NCI-H460 (cell line): ENCODE measurements around the gene SLC38A10. TPM values are rescaled to one million over a fixed set of nuclear protein-coding genes. Genes with fewer than 3 reads are reported as not detected.

Source experiments
- DNase-seq: peaks from one replicate; pipeline ENCODE4 v3.0.0-alpha.2; 2016; ENCODE audit warnings: low read depth; ENCODE audit errors: extremely low read depth
- total RNA-seq: library from RNA; depleted of rRNA; stranded (reverse); fragments of >200 nt; shearing (Covaris generic); gene quantifications from 2 replicates; pipeline ENCODE4 v1.2.3, GENCODE V29; 2014

Gene SLC38A10
- total RNA-seq, 1 experiment from 2014 or later, result 41.8 TPM

DNA sequence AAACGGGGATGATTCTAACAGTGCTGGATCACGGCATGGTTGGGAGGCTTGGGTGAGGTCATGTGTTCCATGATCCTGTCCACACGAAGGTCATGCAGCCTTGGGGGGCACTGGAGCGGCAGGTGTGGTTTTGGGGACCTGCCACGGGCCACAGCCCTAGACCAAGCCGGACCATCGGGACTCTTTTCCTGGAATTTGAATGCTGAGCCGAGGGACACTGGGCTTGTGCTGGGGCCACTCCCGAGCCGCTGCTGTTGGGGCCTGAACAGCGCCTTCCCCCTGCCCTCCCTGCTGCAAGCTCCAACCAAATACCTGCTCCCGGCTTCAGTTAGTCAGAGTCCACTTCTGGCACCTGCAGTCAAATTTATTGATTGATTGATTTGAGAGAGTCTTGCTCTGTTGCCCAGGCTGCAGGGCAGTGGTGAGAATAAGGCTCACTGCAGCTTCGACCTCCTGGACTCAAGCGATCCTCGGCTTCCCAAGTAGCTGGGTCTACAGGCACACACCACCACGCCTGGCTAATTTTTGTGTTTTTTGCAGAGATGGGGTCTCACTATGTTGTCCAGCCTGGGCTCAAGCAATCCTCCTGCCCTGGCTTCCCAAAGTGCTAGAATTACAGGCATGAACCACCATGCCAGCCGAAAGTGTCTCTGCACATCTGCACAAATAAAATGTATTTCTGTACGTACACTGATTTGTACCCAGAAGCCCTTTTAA lies 37.2 kb upstream of the SLC38A10 start:
- no peak for DNase-seq

DNA sequence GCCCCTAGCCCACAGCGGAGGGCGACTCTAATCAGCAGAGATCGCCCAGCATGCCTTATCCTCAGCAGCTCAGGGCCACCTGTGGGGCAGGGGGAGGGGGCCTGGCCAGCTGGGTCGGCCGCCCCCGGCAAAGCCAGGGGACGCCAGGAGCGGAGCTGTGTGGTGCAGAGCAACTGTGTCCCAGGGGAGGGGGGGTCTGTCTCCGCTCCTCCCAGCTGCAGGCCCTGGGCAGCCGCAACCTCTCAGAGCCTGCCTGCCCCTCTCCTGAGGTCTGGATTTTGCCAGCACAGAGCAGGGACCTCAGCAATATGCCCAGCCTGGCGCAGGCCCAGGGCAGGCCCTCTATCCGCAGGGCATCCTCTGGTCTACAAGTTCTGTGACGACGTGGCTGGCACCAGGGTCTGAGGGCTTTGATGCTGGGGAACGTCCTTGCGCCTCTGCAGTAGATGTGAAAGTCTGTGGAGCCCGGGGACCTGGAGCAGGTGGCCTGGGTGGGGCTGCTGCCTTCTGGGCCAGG lies 36.5 kb upstream of the SLC38A10 start:
- DNase-seq, result no peak

DNA sequence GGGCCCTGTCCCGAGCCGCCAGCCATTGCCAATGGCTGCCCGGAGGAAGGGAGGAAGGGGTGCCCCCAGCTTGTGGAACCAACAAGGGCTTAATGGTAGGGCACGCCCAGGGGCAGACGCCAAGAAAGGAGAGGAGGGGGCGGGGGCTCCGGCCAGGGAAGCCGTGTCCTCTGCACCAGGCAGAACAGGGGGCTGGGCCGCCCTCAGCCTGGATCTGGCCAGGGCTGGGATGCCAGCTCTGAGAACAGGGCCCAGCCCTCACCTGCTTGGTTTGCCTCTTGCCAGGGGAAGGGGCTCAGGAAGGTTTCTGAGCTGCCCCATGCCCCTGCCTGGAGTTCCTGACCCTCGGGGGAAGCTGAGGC lies 35.8 kb upstream of the SLC38A10 start:
- no peak for DNase-seq

DNA sequence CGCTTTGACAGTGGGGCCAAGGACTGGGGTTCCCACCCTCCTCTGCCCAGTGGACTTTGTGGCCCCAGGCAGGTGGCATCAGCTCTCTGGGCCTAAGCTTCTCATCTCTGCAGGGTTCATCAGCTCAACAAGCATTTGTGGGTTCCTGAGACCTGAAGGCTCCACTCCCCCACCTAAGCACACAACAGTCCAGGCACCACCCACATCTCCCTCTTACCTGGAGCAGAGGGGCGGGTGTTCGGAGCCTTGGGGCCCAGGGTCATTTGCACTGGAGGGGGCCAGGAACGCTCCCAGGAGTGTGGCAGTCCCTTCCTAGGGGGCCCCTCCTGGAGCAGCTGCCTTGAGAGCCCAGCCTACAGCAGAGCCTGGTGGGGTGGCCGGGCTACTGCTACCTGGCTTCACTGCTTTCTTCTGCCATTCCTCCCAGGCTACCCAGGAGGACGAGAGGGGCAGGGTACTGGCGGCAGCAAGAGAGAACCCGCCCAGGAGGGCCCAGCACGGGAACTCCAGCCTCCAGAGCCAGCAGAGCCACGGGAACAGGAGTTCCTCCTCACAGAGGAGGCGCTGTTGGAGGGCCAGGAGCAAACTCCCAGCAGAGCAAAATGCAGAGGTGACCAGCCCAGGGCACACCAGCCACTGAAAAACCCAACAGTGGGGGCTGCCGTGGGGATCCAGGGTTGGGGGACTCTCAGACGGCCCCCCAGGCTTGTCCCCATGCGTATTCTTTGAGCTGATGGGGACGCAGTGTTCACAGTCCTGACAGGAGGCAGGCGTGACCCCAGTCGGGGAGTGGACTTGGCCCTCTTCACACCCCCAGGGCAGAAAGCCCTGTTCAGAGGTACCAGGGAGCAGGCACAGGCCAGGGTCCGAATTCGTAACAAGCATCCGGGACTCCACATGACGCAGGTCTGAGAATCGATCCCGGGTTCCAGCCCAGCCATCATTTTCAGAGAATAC lies 35.1 kb upstream of the SLC38A10 start:
- DNase-seq, result no peak

DNA sequence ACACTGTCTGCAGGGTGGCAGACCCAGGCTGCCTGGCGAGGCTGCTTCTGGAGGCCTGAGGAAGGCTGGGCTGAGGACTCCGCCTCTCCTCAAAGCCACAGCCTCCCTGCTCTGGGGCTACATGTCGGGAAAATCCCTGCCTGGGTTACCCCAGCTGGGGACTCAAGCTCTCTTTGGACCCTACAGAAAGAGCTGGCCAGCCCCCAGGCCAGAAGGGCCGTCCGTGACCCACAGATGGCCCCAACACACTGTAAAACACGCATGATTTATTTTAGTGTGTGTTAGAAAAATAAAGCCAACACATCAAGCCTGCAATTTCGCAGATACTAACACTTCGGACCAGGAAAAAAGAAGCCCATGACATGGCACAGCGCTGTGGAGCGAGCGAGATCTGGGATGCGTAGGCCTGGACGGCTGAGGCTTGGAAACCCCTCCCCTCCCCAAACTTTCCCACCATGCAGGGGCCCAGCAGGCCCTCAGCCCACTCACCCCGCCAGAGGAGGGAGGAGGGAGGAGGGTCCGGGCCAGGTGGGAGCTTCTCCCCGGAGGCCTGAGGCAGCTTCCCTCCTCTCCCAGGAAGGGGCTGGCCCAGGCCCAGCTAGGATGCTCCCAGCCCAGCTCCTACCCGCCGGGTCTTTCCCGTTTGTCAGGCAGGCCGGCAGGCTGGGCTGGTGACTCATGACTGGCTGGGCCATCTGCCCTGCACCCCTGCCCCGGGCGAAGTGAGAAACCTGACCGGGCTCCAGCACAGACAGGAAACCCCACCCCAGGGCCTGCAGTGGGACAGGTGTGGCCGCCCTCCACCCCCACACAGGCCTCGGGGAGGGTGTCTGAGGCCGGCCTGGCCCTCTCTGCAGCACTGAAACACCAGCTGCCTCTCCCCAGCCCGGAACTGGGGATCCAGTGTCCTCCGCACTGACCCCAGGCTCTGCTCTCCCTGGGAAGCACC lies 34.1 kb upstream of the SLC38A10 start:
- peak; percentile 77 for DNase-seq

DNA sequence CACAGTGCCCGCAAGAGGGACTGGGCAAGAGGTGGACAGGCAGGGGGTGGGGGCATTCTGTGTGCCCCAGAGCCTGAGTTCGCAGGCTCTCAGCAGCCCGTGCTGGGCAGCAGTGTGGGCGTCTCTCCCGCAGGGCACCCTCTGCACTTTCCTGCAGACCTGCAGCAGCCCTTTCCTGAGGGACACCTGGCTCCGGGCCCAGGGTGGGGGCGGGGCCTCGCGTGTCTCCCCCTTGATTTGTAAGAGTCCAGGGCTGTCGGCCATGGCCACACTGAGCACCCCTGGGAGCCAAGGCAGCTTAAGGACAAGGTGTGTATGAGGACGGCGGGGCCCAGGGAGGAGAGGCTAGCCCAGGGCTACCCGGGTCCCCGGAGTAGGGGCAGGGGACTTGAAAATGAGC lies 33.4 kb upstream of the SLC38A10 start:
- DNase-seq, result no peak

DNA sequence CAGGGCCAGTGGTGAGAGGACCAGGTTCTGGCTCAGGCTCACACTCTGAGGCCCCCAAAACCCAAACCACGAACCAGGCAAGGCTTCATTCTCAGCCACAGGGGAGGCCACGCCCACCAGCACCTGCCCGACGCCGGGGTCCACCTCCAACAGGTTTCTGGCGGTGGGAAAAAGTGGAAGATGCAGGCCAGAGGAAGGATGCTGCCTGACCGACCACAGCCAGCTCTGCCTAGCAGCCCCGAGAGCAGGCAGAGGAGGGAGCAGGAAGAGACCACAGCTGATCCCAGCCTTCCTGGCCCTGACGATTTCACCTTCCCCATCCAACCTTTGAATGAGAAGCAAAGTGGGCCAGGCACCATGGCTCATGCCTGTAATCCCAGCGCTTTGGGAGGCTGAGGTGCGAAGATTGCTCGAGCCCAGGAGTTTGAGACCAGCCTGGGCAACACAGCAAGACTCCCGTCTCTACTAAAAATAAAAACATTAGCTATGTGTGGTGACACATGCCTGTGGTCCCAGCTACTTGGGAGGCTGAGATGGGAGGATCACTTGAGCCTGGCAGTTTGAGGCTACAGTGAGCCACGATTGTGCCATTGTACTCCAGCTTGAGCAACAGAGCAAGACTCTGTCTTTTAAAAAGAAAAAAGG lies 30.7 kb upstream of the SLC38A10 start:
- no peak for DNase-seq

DNA sequence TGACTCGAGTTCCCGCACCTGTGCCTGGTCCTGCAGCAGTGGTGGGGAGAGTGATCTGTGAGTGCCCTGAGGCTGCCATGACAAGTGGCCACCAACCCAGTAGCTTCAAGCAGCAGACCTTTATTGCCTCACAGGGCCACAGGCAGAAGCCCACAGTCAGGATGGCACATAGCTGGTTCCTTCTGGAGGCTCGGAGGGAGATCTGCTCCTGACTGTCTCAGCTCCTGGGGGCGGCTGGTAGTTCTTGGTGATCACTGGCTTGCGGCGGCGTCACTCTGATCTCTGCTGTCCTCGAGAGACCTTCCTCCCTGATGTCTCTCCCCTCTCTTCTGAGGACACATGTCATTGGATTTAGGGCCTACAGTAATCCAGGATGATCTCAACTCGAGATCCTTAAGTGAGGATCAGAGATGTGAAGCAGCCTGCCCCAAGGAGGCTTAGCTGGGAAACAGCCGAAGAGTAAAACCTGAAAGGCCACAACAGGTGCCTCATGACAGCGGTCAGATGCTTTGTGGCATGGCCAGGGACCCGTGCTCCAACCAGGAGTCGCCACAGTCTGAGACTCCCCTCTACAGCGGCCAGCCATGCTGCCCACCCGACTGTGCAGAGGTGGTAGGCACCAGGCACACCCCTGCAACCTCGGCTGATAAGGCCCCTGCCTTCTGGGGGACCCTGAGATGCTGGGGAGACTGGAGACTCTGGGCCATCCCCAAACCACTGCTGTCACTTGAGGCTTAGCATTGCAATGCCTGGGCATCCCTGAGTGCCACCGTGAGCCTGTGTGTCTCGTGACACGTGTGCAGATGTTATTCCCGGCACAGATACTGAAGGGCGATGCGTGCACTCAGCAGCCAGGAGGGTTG lies 30.0 kb upstream of the SLC38A10 start:
- no peak for DNase-seq

DNA sequence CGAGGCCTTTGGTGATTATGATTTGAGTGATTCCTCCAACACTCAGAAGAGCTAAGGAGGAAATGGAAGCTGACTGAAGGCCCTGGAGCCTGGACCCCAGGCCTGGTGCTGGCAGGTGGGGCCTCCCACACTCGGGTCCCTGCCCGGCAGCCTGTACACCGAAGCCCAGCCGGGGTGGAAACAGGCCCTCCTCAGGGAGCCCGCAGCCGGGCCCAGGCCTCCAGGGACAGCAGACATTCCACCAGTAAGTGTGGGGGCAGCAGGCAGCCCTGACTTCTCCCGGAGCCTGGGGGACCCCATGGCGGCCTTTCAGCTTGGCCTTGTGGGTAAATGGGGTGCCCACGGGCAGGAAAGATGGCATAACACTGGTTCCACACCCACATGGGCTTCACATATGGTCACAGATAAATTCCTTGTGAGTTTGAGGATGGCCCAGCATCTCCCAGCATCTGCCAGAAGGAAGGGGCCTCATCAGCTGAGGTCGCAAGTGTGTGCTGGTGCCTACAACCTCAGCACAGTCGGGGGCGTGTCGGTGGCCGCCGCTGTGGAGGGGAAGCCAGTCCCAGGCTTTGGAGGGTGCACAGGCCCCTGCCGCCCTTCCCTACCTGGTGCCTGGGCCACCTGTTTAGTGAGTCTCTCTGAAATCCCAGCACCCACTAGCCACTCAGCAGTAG lies 29.2 kb upstream of the SLC38A10 start:
- DNase-seq, result no peak

DNA sequence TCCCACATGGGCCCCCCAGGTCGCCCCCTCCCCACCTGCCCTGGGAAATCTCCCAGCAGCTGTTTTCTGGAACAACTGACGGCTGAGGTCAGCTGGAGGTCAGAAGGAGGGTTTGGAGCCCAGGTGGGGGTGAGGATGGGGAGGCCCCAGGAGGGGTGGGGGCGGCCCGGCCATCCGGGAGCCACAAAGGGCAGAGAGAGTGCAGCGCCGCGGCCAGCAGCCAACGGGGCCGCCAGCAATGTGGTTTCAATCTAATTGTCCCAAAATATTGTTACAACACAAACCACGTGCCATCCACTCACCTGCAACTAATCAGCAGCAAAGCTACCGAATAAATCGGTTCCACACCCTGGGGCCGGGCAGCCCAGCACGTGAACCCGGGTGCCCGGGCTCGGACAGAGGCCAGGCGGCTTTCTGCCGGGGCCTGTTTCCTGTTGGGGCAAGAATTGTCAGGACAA lies 28.3 kb upstream of the SLC38A10 start:
- no peak for DNase-seq

DNA sequence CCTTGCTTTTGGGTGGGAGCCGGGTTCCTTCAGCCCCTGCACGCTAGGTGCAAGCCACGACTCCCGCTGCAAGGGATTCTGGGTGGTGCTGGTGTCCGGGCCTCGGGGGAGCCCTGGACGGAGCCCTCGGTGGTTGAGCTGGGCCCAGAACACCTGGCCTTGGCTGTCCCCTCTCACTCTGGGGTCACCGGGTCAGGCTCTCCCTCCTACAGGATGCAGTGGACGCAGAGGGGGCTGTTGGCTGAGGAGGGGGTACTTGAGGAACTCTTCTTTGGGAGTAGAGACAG lies 27.9 kb upstream of the SLC38A10 start:
- no peak for DNase-seq

DNA sequence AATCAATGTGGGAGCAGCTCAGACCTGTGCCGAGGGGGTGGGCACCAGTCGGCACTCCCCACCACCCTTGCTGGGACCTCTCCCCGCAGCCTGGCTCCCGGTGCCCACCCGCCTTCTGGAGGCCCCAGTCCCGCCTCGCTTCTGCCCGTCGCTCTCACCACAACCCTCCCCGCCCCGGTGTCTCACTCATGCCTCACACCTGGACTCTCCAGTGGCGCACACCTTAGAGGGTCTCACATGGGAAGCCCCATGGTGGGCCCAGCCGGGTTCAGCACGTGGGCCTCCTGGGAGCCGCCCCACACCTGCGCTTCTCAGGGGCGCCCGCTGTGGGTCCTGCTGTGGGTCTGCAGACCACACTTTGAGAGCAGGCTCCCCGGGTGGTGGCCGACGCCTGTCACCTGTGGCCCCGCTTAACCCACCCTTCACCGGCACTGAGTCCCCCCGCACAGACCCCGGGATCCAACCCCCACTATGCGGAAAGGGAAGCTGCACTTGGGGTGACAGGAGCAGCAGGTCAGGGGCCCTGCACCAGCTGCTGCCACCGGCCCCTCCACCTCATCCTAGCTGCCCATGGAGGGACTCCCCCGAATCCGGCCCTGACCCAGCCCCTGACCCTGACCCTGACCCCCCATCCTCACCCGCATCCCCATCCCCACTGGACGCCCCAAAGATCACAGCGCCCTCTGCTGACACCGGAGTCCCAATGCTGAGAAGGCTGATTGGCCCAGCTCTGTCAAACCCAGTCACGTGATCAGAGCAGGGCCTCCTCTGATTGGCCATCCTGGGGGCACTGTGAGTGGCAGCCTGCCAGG lies 27.4 kb upstream of the SLC38A10 start:
- peak; percentile 66 for DNase-seq

DNA sequence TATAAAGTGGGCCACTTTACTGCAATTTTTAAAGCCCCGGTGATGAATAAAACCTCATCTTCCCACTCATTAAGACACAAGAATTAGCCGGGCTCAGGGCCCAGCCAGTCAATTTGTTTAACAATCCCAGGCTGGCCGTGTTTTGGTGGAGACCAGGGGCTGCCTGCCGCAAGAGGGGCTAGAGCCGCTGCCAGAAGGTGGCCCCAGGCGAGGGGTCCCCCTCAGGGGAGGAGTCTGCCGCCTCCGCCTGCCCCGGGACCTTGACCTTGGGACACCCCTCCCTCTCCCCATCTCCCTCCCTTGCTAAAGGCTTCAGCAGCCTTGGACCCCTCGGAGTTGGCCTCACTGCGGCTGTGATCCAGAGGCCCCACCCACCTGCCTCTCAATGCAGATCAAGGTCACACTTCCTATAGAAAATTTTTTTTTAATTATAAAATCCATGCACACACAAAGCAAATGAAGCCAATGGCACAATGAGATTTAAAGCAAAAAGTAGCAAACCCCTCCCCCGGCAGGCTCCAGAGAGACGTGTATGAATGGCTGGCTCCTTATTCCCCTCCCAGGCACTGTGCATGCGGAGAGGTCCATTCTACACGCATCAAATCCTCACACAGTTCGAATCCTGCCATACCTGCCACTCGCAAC lies 23.0 kb upstream of the SLC38A10 start:
- no peak for DNase-seq

DNA sequence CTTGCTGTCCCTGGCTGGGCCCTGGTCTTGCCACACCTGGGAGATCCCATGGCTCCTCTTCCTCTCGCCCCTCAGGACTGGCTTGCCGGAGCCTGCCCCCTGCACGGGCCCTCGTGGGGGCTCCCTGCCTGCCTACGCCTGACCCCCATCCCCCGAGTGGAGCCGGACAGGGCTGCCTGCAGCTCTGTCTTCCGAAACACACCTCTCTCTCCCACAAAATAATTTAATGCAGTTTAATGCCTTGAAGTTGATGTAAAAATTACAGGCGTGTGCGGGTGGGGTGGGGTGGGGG lies 22.4 kb upstream of the SLC38A10 start:
- DNase-seq, result no peak

DNA sequence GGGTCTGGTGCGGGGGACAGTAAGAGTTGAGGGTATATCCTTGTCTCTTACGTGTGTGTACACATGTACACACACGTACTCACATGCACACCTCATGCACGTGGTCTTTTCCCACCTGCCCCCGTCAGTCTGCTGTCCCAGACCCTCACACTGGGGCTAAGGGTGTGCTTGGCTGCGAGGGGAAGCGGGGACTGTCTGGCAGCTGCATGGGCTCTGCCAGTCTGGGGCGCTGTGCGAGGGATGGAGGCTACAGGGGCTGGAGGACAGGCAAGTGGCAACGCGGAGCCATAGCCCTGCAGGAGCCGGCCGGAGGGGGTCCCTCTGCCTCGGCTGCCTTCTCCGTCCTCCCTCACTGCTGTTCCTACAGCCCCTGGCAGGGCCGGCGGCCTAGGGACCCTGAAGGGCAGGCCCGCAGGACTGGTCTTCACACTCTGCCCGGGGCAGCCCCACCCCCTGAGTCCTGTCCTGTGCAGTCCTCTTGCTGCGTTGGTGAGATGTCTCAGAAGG lies 20.8 kb upstream of the SLC38A10 start:
- DNase-seq, result no peak

DNA sequence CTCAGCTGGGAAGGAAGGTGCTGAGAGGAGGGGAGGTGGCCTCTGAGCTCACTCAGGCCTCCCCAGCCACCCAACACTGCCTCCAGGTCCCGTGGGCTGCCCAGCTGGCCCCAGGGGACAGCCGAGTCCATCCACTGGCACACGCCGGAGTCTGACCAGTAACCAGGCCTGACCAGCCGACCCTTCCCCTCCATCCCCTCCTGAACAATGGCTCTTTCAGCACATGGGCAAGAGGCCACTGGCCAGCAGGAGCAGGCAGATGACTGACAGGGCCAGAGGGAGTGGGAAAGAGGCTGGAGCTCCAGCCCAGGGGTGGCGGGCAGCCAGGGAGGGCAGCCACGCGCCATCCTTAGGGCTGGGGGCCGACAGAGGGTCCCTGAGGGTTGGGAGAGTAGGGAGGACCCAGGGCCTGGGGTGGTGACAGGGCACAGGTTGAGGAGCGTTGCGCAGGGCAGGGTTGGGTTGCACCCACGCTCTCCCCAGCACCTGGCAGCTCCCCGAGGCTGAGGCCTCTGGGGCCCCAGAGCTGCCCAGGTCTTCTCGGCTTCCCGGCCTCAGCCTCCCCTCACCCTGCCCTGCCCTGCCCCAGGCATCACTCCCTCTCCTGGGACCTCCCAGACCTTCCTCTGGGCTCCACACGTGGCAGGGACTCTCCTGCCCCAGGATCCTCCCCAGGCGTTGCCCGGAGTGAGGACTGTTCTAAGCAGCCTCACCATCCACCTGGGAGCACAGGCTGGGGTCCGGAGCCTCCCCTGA lies 20.2 kb upstream of the SLC38A10 start:
- no peak for DNase-seq
